PC-3 (cell line): ENCODE results near the gene LGALS9B.
"Not testable (repeated sequence)": the region's sequence is repeated elsewhere in the genome, so short reads cannot be mapped to it uniquely, and the experiment has no call there.

ENCODE experiments used
- EZH2 ChIP-seq: fragments of 300-600 bp; sonication (generic); IDR thresholded peaks from one replicate; pipeline ENCODE4 v1.6.1; 2017; ENCODE audit warnings: antibody characterized with exemption, mild to moderate bottlenecking, low read length; ENCODE audit not compliant: unreplicated experiment
- EZH2phosphoT487 ChIP-seq: fragments of 300-600 bp; sonication (generic); IDR thresholded peaks from 2 replicates; pipeline ENCODE4 v1.6.1; 2018; ENCODE audit warnings: mild to moderate bottlenecking, antibody characterized with exemption, low read length, borderline replicate concordance
- TF ChIP-seq, protein P1 (sequence below): fragments of 300-600 bp; sonication (generic); conservative IDR thresholded peaks from 2 replicates; pipeline ENCODE4 v1.5.1; 2017; ENCODE audit warnings: antibody characterized with exemption, low read depth, mild to moderate bottlenecking, low read length

DNA sequence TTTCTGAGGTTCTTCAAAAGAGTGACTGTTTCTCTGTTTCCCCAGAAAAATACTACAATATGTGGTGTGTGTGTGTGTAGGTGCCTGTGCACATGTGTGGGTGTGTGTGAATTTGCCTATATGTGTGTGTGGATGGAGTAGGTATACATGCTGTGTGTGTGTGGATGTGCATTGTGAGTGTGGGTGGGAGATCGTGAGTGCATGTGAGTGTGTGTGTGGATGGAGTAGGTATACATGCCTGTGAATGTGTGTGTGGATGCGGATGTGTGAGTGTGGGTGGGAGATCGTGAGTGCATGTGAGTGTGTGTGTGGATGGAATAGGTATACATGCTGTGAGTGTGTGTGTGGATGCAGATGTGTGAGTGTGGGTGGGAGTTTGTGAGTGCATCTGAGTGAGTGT, 32.2 kb downstream of the LGALS9B start:
- TF ChIP-seq, protein P1, sequence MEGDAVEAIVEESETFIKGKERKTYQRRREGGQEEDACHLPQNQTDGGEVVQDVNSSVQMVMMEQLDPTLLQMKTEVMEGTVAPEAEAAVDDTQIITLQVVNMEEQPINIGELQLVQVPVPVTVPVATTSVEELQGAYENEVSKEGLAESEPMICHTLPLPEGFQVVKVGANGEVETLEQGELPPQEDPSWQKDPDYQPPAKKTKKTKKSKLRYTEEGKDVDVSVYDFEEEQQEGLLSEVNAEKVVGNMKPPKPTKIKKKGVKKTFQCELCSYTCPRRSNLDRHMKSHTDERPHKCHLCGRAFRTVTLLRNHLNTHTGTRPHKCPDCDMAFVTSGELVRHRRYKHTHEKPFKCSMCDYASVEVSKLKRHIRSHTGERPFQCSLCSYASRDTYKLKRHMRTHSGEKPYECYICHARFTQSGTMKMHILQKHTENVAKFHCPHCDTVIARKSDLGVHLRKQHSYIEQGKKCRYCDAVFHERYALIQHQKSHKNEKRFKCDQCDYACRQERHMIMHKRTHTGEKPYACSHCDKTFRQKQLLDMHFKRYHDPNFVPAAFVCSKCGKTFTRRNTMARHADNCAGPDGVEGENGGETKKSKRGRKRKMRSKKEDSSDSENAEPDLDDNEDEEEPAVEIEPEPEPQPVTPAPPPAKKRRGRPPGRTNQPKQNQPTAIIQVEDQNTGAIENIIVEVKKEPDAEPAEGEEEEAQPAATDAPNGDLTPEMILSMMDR: not testable (repeated sequence)
- not testable (repeated sequence) for TF ChIP-seq EZH2, EZH2phosphoT487
